Glutamatergic neuron (in vitro differentiated cells): ENCODE data around the gene PRR36. TPM values are rescaled to one million over a fixed set of nuclear protein-coding genes. Genes with fewer than 3 reads are reported as not detected.
A peak's percentile ranks its signal among the peaks of the same experiment; 100 is the strongest.
"Not testable (repeated sequence)": the region's sequence is repeated elsewhere in the genome, so short reads cannot be mapped to it uniquely, and the experiment has no call there.

Experiments
- DNase-seq: peaks from one replicate; pipeline ENCODE4 v3.0.0; 2022
- H3K27ac Mint-ChIP-seq: one replicate; pipeline ENCODE4 v1.8.0; 2020; ENCODE audit warnings: mild to moderate bottlenecking, mixed read lengths, inconsistent platforms; ENCODE audit not compliant: unreplicated experiment
- H3K27me3 Mint-ChIP-seq: one replicate; pipeline ENCODE4 v1.8.0; 2020; ENCODE audit warnings: mild to moderate bottlenecking, moderate library complexity, mixed read lengths, inconsistent platforms; ENCODE audit not compliant: unreplicated experiment
- H3K36me3 Mint-ChIP-seq: one replicate; pipeline ENCODE4 v1.8.0; 2020; ENCODE audit warnings: mild to moderate bottlenecking, mixed read lengths, inconsistent platforms; ENCODE audit not compliant: unreplicated experiment
- H3K4me1 Mint-ChIP-seq: one replicate; pipeline ENCODE4 v1.8.0; 2020; ENCODE audit warnings: mild to moderate bottlenecking, low read depth, mixed read lengths, inconsistent platforms; ENCODE audit not compliant: unreplicated experiment
- H3K4me3 Mint-ChIP-seq: one replicate; pipeline ENCODE4 v1.8.0; 2020; ENCODE audit warnings: mild to moderate bottlenecking, mixed read lengths, inconsistent platforms; ENCODE audit not compliant: unreplicated experiment
- H3K9me3 Mint-ChIP-seq: one replicate; pipeline ENCODE4 v1.8.0; 2020; ENCODE audit warnings: mild to moderate bottlenecking, moderate library complexity, mixed read lengths, inconsistent platforms; ENCODE audit not compliant: unreplicated experiment
- total RNA-seq: library from RNA; stranded (reverse); fragmentation: NEBNext Ultra II Directional; extraction: Animal tissue kit (Norgen Biotek cat#: 25700); gene quantifications from one replicate; pipeline ENCODE4 v1.2.1, GENCODE V29; 2021; ENCODE audit not compliant: unreplicated experiment
- TF ChIP-seq, protein P1 (sequence below): fragments of 200-600 bp; sonication (generic); IDR thresholded peaks from one replicate; pipeline ENCODE4 v1.5.0; 2021; ENCODE audit not compliant: partially characterized antibody, unreplicated experiment

Gene PRR36
- total RNA-seq, 1 donor from 2014 or later: 37.4 TPM

- Mint-ChIP-seq H3K4me1 (peaks cover 3% of the 10 kb centered on the region), H3K4me3 (peak overlapping the region; percentile 25), H3K9me3 (peaks cover 11% of the 10 kb centered on the region), H3K27me3 (peaks cover 14% of the 10 kb centered on the region), H3K36me3 (no peaks in the 10 kb centered on the region), H3K27ac (peak overlapping the region; percentile 43)
- TF ChIP-seq, protein P1, sequence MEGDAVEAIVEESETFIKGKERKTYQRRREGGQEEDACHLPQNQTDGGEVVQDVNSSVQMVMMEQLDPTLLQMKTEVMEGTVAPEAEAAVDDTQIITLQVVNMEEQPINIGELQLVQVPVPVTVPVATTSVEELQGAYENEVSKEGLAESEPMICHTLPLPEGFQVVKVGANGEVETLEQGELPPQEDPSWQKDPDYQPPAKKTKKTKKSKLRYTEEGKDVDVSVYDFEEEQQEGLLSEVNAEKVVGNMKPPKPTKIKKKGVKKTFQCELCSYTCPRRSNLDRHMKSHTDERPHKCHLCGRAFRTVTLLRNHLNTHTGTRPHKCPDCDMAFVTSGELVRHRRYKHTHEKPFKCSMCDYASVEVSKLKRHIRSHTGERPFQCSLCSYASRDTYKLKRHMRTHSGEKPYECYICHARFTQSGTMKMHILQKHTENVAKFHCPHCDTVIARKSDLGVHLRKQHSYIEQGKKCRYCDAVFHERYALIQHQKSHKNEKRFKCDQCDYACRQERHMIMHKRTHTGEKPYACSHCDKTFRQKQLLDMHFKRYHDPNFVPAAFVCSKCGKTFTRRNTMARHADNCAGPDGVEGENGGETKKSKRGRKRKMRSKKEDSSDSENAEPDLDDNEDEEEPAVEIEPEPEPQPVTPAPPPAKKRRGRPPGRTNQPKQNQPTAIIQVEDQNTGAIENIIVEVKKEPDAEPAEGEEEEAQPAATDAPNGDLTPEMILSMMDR: no peak
- no peak for DNase-seq
Observed at GRCh38 chr19:7860714-7861618, 13.2 kb downstream of the PRR36 start.

- no peak overlapping the region for H3K4me3 Mint-ChIP-seq
- H3K36me3 Mint-ChIP-seq: no peaks in the 10 kb centered on the region
- H3K9me3 Mint-ChIP-seq: peaks cover 10% of the 10 kb centered on the region
- peaks cover 15% of the 10 kb centered on the region for H3K27me3 Mint-ChIP-seq
- TF ChIP-seq, protein P1: no peak
- no peak for DNase-seq
- H3K4me1 Mint-ChIP-seq: peaks cover 3% of the 10 kb centered on the region
- H3K27ac Mint-ChIP-seq: no peak overlapping the region
Observed at GRCh38 chr19:7859831-7860713, 14.1 kb downstream of the PRR36 start.

DNA sequence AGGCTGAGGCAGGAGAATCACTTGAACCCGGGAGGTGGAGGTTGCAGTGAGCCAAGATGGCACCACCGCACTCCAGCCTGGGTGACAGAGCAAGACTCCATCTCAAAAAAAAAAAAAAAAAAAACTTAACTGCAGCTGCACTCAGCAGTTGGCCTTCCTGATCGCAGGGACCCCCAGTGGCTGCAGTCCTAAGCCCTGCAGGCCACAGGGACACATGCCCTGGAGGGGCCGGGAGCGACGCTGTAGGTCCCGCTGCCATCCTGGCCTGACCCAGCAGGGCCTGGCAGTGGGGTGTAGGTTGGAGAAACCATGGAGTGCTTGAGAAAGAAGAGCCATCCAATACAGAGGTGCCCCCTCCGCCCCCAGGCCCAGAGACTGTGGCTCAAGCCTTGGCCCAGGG, 15.1 kb downstream of the PRR36 start:
- not testable (repeated sequence) for H3K4me3 Mint-ChIP-seq, DNase-seq, H3K36me3 Mint-ChIP-seq, H3K4me1 Mint-ChIP-seq, H3K9me3 Mint-ChIP-seq, H3K27ac Mint-ChIP-seq
- H3K27me3 Mint-ChIP-seq: peaks cover 11% of the 10 kb centered on the region

DNA sequence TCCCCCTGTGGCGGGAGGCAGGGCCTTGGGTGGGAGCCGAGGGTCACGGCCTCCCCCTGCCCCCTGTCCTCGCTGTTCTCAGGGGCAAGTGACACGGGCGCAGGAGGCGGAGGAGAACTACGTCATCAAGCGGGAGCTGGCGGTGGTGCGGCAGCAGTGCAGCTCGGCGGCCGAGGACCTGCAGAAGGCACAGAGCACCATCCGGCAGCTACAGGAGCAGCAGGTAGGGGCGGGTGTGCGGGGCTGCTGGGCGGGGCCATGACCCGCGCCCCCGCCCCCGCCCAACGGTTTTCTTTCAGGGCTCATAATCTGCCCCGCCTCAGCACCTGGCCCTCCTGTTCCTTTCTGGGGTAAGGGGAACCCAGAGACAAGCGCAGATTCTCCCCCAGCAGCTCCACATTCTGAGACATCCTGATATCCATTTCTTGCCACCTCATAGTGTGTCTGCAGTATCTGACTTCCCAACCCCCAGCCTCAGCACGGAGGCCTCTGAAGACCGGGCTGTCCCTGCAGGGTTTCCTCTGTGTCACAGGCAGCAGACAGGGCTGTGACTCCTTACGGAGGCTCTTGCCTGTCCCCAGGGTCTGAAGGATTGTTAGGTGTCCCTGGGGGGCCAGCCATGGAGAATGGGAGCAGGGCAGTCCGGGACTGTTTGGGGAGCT, 15.9 kb downstream of the PRR36 start:
- DNase-seq: peak; percentile 85
- Mint-ChIP-seq H3K27me3 (peaks cover 8% of the 10 kb centered on the region), H3K36me3 (no peaks in the 10 kb centered on the region), H3K27ac (peak overlapping the region; percentile 59), H3K4me1 (peaks cover 3% of the 10 kb centered on the region), H3K9me3 (peaks cover 7% of the 10 kb centered on the region), H3K4me3 (peak overlapping the region; percentile 75)
- TF ChIP-seq, protein P1: no peak

- no peak overlapping the region for H3K27ac Mint-ChIP-seq
- TF ChIP-seq, protein P1: no peak
- H3K36me3 Mint-ChIP-seq: no peaks in the 10 kb centered on the region
- peaks cover 7% of the 10 kb centered on the region for H3K9me3 Mint-ChIP-seq
- peaks cover 11% of the 10 kb centered on the region for H3K27me3 Mint-ChIP-seq
- H3K4me1 Mint-ChIP-seq: peaks cover 6% of the 10 kb centered on the region
- peak; percentile 24 for DNase-seq
- H3K4me3 Mint-ChIP-seq: no peak overlapping the region
Observed at GRCh38 chr19:7857727-7858108, 16.5 kb downstream of the PRR36 start.
